NAMALWA (cell line): ENCODE results near the gene ATF1.
"Not testable (repeated sequence)": the region's sequence is repeated elsewhere in the genome, so short reads cannot be mapped to it uniquely, and the experiment has no call there.

Source experiments
- DNase-seq: peaks from one replicate; pipeline ENCODE4 v3.0.0-alpha.2; 2015; ENCODE audit warnings: low spot score

ATF1 gene

DNA sequence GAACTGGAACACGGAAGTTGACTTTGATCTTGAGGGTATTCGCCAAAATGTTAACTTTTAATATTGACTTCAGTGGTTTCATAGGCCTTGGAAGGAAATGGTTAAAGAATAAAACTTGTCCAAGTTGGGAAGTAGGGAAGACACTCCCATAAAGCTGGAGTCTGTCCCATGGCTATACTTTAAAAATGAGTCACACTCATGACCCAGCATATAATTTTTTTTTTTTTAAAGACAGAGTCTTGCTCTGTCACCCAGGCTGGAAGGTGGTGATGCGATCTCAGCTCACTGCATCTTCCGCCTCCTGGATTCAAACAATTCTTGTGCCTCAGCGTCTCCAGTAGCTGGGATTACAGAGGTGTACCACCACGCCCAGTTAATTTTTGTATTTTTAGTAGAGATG lies 98.4 kb downstream of the ATF1 start:
- no peak for DNase-seq

GRCh38 chr12:50865266-50865665 lies 101.4 kb downstream of the ATF1 start:
- no peak for DNase-seq

GRCh38 chr12:50868881-50869280 lies 105.0 kb downstream of the ATF1 start:
- not testable (repeated sequence) for DNase-seq
